ENCODE measurements around the gene KCNH2. TPM values are rescaled to one million over a fixed set of nuclear protein-coding genes. Genes with fewer than 3 reads are reported as not detected.

The KCNH2 gene
- total and polyA plus RNA-seq, 2 of the 8 experiments (the other 6 are each of a cell fraction or from before 2014, with no cell fraction given), result 8.0 to 15.0 TPM

- TF ChIP-seq, protein P1, sequence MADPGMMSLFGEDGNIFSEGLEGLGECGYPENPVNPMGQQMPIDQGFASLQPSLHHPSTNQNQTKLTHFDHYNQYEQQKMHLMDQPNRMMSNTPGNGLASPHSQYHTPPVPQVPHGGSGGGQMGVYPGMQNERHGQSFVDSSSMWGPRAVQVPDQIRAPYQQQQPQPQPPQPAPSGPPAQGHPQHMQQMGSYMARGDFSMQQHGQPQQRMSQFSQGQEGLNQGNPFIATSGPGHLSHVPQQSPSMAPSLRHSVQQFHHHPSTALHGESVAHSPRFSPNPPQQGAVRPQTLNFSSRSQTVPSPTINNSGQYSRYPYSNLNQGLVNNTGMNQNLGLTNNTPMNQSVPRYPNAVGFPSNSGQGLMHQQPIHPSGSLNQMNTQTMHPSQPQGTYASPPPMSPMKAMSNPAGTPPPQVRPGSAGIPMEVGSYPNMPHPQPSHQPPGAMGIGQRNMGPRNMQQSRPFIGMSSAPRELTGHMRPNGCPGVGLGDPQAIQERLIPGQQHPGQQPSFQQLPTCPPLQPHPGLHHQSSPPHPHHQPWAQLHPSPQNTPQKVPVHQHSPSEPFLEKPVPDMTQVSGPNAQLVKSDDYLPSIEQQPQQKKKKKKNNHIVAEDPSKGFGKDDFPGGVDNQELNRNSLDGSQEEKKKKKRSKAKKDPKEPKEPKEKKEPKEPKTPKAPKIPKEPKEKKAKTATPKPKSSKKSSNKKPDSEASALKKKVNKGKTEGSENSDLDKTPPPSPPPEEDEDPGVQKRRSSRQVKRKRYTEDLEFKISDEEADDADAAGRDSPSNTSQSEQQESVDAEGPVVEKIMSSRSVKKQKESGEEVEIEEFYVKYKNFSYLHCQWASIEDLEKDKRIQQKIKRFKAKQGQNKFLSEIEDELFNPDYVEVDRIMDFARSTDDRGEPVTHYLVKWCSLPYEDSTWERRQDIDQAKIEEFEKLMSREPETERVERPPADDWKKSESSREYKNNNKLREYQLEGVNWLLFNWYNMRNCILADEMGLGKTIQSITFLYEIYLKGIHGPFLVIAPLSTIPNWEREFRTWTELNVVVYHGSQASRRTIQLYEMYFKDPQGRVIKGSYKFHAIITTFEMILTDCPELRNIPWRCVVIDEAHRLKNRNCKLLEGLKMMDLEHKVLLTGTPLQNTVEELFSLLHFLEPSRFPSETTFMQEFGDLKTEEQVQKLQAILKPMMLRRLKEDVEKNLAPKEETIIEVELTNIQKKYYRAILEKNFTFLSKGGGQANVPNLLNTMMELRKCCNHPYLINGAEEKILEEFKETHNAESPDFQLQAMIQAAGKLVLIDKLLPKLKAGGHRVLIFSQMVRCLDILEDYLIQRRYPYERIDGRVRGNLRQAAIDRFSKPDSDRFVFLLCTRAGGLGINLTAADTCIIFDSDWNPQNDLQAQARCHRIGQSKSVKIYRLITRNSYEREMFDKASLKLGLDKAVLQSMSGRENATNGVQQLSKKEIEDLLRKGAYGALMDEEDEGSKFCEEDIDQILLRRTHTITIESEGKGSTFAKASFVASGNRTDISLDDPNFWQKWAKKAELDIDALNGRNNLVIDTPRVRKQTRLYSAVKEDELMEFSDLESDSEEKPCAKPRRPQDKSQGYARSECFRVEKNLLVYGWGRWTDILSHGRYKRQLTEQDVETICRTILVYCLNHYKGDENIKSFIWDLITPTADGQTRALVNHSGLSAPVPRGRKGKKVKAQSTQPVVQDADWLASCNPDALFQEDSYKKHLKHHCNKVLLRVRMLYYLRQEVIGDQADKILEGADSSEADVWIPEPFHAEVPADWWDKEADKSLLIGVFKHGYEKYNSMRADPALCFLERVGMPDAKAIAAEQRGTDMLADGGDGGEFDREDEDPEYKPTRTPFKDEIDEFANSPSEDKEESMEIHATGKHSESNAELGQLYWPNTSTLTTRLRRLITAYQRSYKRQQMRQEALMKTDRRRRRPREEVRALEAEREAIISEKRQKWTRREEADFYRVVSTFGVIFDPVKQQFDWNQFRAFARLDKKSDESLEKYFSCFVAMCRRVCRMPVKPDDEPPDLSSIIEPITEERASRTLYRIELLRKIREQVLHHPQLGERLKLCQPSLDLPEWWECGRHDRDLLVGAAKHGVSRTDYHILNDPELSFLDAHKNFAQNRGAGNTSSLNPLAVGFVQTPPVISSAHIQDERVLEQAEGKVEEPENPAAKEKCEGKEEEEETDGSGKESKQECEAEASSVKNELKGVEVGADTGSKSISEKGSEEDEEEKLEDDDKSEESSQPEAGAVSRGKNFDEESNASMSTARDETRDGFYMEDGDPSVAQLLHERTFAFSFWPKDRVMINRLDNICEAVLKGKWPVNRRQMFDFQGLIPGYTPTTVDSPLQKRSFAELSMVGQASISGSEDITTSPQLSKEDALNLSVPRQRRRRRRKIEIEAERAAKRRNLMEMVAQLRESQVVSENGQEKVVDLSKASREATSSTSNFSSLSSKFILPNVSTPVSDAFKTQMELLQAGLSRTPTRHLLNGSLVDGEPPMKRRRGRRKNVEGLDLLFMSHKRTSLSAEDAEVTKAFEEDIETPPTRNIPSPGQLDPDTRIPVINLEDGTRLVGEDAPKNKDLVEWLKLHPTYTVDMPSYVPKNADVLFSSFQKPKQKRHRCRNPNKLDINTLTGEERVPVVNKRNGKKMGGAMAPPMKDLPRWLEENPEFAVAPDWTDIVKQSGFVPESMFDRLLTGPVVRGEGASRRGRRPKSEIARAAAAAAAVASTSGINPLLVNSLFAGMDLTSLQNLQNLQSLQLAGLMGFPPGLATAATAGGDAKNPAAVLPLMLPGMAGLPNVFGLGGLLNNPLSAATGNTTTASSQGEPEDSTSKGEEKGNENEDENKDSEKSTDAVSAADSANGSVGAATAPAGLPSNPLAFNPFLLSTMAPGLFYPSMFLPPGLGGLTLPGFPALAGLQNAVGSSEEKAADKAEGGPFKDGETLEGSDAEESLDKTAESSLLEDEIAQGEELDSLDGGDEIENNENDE (IDR thresholded peaks at IDR 0.05; ENCODE audit: insufficient replicate concordance, low read length), result no peak
- TF ChIP-seq CHD2 (IDR thresholded peaks at IDR 0.05; ENCODE audit: low read length), result no peak
- TF ChIP-seq SRF (IDR thresholded peaks at IDR 0.05; ENCODE audit: low read depth, low read length), result no peak
- TF ChIP-seq SP1 (IDR thresholded peaks at IDR 0.05; ENCODE audit: low read depth, low read length), result no peak
- TF ChIP-seq BCL11A (IDR thresholded peaks at IDR 0.05; ENCODE audit: low read depth in 2 of 2, low read length in 2 of 2), result no peak
- TF ChIP-seq BACH1 (IDR thresholded peaks at IDR 0.05; ENCODE audit: low read length), result no peak
- no peak for TF ChIP-seq KDM5A (IDR thresholded peaks at IDR 0.05; ENCODE audit: low read length)
- no peak for TF ChIP-seq YY1 (IDR thresholded peaks at IDR 0.05; ENCODE audit: low read depth, low read length)
These were observed 27.5 kb downstream of the KCNH2 start (continued) for GRCh38 chr7:150950496-150951180.

All from H1 (cell line).